Fibroblast of the aortic adventitia (primary cell): ENCODE data around the gene MRFAP1L1. TPM values are rescaled to one million over a fixed set of nuclear protein-coding genes. Genes with fewer than 3 reads are reported as not detected.

Experiments
- DNase-seq: peaks from one replicate; pipeline ENCODE4 v3.0.0-alpha.2; 2010; ENCODE audit warnings: low read depth
- H3K4me3 ChIP-seq: 2 replicates; pipeline ENCODE4 v1.5.1; 2011; ENCODE audit warnings: low read depth, mild to moderate bottlenecking, control low read depth, low read length, moderate library complexity
- CTCF ChIP-seq: IDR thresholded peaks from 2 replicates; pipeline ENCODE4 v1.5.1; 2011; ENCODE audit warnings: mild to moderate bottlenecking, low read length, control low read depth, inconsistent platforms; ENCODE audit not compliant: insufficient read depth
- total RNA-seq: library from RNA; depleted of rRNA; stranded (reverse); fragments of >200 nt; gene quantifications from 2 replicates; pipeline ENCODE4 v1.2.3, GENCODE V29; 2012; ENCODE audit warnings: low replicate concordance

MRFAP1L1 gene
- total RNA-seq, 1 donor: 48.8 TPM

GRCh38 chr4:6671648-6672047 is 38.0 kb downstream of the MRFAP1L1 start:
- no peak overlapping the region for H3K4me3 ChIP-seq
- no peak for TF ChIP-seq CTCF
- no peak for DNase-seq

DNA sequence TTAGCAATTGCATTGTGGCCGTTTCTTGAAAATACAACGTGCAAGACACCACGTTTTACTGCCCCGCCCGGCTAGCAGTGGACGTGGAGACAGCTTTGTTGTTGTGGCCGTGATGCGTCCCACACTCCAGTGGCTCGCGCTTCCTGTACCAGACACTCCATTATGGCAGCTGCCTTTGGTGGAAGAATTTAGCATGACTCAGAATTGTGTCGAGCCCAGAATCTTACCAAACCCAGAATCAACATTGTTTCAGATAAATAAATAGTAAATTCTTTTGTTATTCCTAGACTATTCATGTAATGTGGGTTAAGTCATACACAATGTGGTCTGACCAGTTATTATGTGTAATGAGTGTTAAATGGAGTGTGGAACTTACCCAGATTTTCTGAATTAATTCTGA is 41.3 kb downstream of the MRFAP1L1 start:
- no peak for TF ChIP-seq CTCF
- no peak overlapping the region for H3K4me3 ChIP-seq
- peak; percentile 69 for DNase-seq

- no peak for TF ChIP-seq CTCF
- DNase-seq: no peak
- H3K4me3 ChIP-seq: no peak overlapping the region
Measured at GRCh38 chr4:6665320-6665654, 44.4 kb downstream of the MRFAP1L1 start.

DNA sequence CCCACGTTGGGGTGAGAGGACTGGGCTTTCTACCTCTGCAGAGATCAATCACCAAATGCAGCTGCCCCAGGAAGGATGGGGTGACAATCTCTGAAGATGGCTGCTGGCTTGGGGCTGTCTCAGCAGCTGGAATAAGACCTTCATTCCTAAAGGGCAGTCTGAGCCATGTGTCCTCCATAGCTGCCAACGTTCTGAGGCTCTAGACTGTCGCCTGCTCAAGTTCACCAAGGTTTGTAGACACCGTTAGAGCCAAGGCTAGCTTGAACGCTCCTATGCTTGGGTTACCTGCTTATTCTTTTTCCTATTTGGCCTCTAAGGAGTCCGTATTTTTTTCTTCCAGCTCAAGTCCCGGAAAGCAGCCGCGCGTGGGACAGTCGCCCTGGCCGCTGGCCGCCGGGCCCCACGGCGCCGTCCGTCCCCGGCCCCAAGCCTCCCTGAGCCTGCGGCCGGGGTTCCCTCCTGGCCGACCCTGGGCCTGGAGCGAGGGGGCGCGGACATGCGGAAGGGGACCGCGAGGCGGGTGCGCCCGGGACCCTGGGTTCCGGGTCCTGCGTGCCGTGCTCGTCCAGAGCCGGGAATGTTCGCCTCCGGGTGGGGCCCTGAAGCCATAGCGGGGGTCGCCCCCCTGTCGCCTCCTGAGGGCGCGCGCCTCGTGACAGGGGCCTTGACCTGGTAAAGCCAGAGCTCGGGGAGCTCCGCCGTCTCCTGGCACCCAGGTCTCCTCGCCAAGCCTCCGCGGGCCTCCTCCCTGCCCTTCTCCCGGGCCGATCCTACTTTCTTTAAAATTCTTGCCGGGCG is 45.9 kb downstream of the MRFAP1L1 start:
- TF ChIP-seq CTCF: no peak
- no peak for DNase-seq
- peak overlapping the region; percentile 13 for H3K4me3 ChIP-seq

- DNase-seq: no peak
- TF ChIP-seq CTCF: no peak
- H3K4me3 ChIP-seq: no peak overlapping the region
Measured at GRCh38 chr4:6662591-6662990, 47.1 kb downstream of the MRFAP1L1 start.

GRCh38 chr4:6660430-6660829 is 49.2 kb downstream of the MRFAP1L1 start:
- TF ChIP-seq CTCF: no peak
- H3K4me3 ChIP-seq: no peak overlapping the region
- no peak for DNase-seq

DNA sequence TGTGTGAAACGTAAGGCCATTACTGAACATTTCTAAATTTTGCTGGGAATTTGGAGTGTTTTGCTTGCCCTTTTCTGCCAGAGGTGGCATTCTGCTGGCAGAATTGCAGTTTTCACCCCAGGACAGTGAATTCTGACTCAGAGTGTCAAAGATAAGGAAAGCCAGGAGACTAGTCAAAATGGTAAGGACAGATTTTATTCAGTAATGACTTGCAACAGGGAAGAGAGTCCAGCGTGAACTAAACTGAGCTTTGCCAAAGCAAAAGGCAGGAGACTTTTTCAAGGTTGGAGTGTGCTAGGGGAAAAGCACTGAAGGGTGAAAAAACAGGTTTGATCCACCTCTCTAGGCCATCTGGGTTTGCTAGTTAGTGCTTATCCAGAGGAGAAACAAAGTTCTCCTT is 49.8 kb downstream of the MRFAP1L1 start:
- no peak for TF ChIP-seq CTCF

More for the DNA sequence above, 49.8 kb downstream of the MRFAP1L1 start:
- no peak for DNase-seq
- no peak overlapping the region for H3K4me3 ChIP-seq
